Dendritic cell treated with granulocyte-macrophage colony-stimulating factor and Interleukin-4, amounts not matched to agents 40 ng/mL and 50 ng/mL, for 4 days (primary cell): ENCODE data around the gene MRNIP.
A peak's percentile ranks its signal among the peaks of the same experiment; 100 is the strongest.
"Not testable (repeated sequence)": the region's sequence is repeated elsewhere in the genome, so short reads cannot be mapped to it uniquely, and the experiment has no call there.

Source experiments
- H3K27ac Mint-ChIP-seq: one replicate; pipeline ENCODE4 v1.8.0; 2022; ENCODE audit warnings: mild to moderate bottlenecking, mixed read lengths
- H3K27me3 Mint-ChIP-seq: one replicate; pipeline ENCODE4 v1.8.0; 2022; ENCODE audit warnings: mild to moderate bottlenecking, mixed read lengths
- H3K36me3 Mint-ChIP-seq: one replicate; pipeline ENCODE4 v1.8.0; 2022; ENCODE audit warnings: low read depth, mixed read lengths
- H3K4me1 Mint-ChIP-seq: one replicate; pipeline ENCODE4 v1.8.0; 2022; ENCODE audit warnings: low read depth, mixed read lengths
- H3K4me3 Mint-ChIP-seq: one replicate; pipeline ENCODE4 v1.8.0; 2022; ENCODE audit warnings: mild to moderate bottlenecking, moderate library complexity, mixed read lengths
- H3K9me3 Mint-ChIP-seq: one replicate; pipeline ENCODE4 v1.8.0; 2022; ENCODE audit warnings: mixed read lengths
- intact Hi-C: fragments of 100-400 bp; cut with micrococcal nuclease; formaldehyde crosslinking; loops from one replicate; pipeline ENCODE4 v1.15.0; 2022

MRNIP gene

GRCh38 chr5:179792612-179793467 lies 65.8 kb downstream of the MRNIP start:
- no peaks in the 10 kb centered on the region for H3K9me3 Mint-ChIP-seq
- peaks cover 15% of the 10 kb centered on the region for H3K36me3 Mint-ChIP-seq
- H3K27ac Mint-ChIP-seq = peak overlapping the region; percentile 94
- H3K4me1 Mint-ChIP-seq = peaks cover 53% of the 10 kb centered on the region
- no peaks in the 10 kb centered on the region for H3K27me3 Mint-ChIP-seq
- peak overlapping the region; percentile 72 for H3K4me3 Mint-ChIP-seq
- intact Hi-C loops = loop anchor here (2.0 to 5.0 kb wide), 2 partner anchors 16 to 61 kb away; partner anchors contain the start of gene MAML1

GRCh38 chr5:179791881-179792611 lies 66.6 kb downstream of the MRNIP start:
- H3K36me3 Mint-ChIP-seq = peaks cover 7% of the 10 kb centered on the region
- peaks cover 51% of the 10 kb centered on the region for H3K4me1 Mint-ChIP-seq
- H3K4me3 Mint-ChIP-seq = peak overlapping the region; percentile 59
- H3K27ac Mint-ChIP-seq = peak overlapping the region; percentile 94
- H3K9me3 Mint-ChIP-seq = no peaks in the 10 kb centered on the region
- intact Hi-C loops = loop anchor here (2.0 to 5.0 kb wide), 2 partner anchors 15 to 60 kb away; partner anchors contain the start of gene MAML1
- no peaks in the 10 kb centered on the region for H3K27me3 Mint-ChIP-seq

- H3K9me3 Mint-ChIP-seq, H3K4me3 Mint-ChIP-seq, intact Hi-C loops, H3K27me3 Mint-ChIP-seq, H3K27ac Mint-ChIP-seq: not testable (repeated sequence)
- H3K36me3 Mint-ChIP-seq = peaks cover 11% of the 10 kb centered on the region
- peaks cover 51% of the 10 kb centered on the region for H3K4me1 Mint-ChIP-seq
Observed at GRCh38 chr5:179789278-179789677, 69.3 kb downstream of the MRNIP start.

GRCh38 chr5:179788193-179788854 lies 70.3 kb downstream of the MRNIP start:
- H3K4me3 Mint-ChIP-seq = no peak overlapping the region

More at GRCh38 chr5:179788193-179788854, 70.3 kb downstream of the MRNIP start:
- no peaks in the 10 kb centered on the region for H3K27me3 Mint-ChIP-seq
- H3K9me3 Mint-ChIP-seq = no peaks in the 10 kb centered on the region
- peaks cover 43% of the 10 kb centered on the region for H3K4me1 Mint-ChIP-seq
- H3K27ac Mint-ChIP-seq = no peak overlapping the region
- intact Hi-C loops = no loop called here
- peaks cover 14% of the 10 kb centered on the region for H3K36me3 Mint-ChIP-seq
